Heart left ventricle (tissue), 13 donors: ENCODE data around the gene GNB1L.

ENCODE experiments used
- POLR2A ChIP-seq, 2 donors: fragments of 450-650 bp; IDR thresholded peaks; one replicate each; pipeline ENCODE4 v1.6.1; 2017; ENCODE audit warnings: antibody characterized with exemption in 2 of 2, mild to moderate bottlenecking in 2 of 2, moderate library complexity in 2 of 2
- TF ChIP-seq, protein P1 (sequence below), 12 donors: fragments of 200-600 bp; sonication (generic) in 4 of 12; IDR thresholded peaks; one replicate each; pipeline versions ENCODE4 v1.5.0 to v1.8.0; 2018 to 2022; ENCODE audit warnings: antibody characterized with exemption in 12 of 12, mild to moderate bottlenecking in 5 of 12
- donor health status: ischemic (EF 13 %, LVEDD 7.1; RV severe dilation, severe dysfunction).
- donor health status: DM: no; HTN: yes; CAD: no.
- donor health status: DM: no; HTN: no; CAD: no.
- donor health status: ischemic (EF 25% LVEDD 6.9; RV normal size, moderate dysfunction).
- donor health status: ischemic (EF 25% LVEDD 5.7; RV mildly dilated, moderate dysfunction).
- donor health status: ischemic (EF 35%, LVEDD 5.7; RV mildly dilated, moderate dysfunction).
- donor health status: nonischemic (EF 11% LVEDD 7.7; RV severe dilation, severe dysfunction).
- donor health status: DM: yes; HTN: yes; CAD: no.
- donor health status: PGD.
- donor health status: ischemic (EF 29% LVEDD 5.4; RV normal size, mild dysfunction).
- donor health status: nonischemic (EF 23%, LVEDD 6.1; RV moderate dilation, normal function).

GRCh38 chr22:19787849-19788141 lies 66.9 kb downstream of the GNB1L start:
- TF ChIP-seq, protein P1, sequence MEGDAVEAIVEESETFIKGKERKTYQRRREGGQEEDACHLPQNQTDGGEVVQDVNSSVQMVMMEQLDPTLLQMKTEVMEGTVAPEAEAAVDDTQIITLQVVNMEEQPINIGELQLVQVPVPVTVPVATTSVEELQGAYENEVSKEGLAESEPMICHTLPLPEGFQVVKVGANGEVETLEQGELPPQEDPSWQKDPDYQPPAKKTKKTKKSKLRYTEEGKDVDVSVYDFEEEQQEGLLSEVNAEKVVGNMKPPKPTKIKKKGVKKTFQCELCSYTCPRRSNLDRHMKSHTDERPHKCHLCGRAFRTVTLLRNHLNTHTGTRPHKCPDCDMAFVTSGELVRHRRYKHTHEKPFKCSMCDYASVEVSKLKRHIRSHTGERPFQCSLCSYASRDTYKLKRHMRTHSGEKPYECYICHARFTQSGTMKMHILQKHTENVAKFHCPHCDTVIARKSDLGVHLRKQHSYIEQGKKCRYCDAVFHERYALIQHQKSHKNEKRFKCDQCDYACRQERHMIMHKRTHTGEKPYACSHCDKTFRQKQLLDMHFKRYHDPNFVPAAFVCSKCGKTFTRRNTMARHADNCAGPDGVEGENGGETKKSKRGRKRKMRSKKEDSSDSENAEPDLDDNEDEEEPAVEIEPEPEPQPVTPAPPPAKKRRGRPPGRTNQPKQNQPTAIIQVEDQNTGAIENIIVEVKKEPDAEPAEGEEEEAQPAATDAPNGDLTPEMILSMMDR (IDR thresholded peaks at IDR 0.05), result no peak
- TF ChIP-seq POLR2A (IDR thresholded peaks at IDR 0.05), result no peak
